CD4-positive, alpha-beta memory T cell (primary cell): ENCODE data around the gene SUFU. TPM values are rescaled to one million over a fixed set of nuclear protein-coding genes. Genes with fewer than 3 reads are reported as not detected.

Experiments used
- CTCF ChIA-PET: fragments of 350-600 bp; sonication (Branson Sonifier 250); formaldehyde crosslinking; loops from one replicate; lab custom pipeline; 2021; ENCODE audit warnings: inconsistent platforms; ENCODE audit not compliant: partially characterized antibody; lab: Charles Lee
- POLR2A ChIA-PET: fragments of 350-600 bp; sonication (Branson Sonifier 250); formaldehyde crosslinking; loops from one replicate; lab custom pipeline; 2021; ENCODE audit not compliant: partially characterized antibody; lab: Charles Lee
- DNase-seq, 5 donors: peaks; one replicate each; pipeline versions ENCODE4 v3.0.0 to v3.0.0-alpha.2; 2020 to 2022; ENCODE audit warnings: mixed read lengths in 1 of 5
- H3K27ac ChIP-seq: one replicate; pipeline ENCODE4 v1.7.0; 2013; ENCODE audit warnings: low read depth, low read length
- H3K27me3 ChIP-seq: 2 replicates; pipeline ENCODE4 v1.7.0; 2013; ENCODE audit warnings: mild to moderate bottlenecking, low read length, moderate library complexity; ENCODE audit not compliant: insufficient read depth
- H3K36me3 ChIP-seq: 2 replicates; pipeline ENCODE4 v1.7.0; 2013; ENCODE audit warnings: mild to moderate bottlenecking, low read length, moderate library complexity; ENCODE audit not compliant: insufficient read depth
- H3K4me1 ChIP-seq: 2 replicates; pipeline ENCODE4 v1.7.0; 2013; ENCODE audit warnings: mild to moderate bottlenecking, low read length, moderate library complexity; ENCODE audit not compliant: insufficient read depth
- H3K4me3 ChIP-seq, 2 donors: one replicate each; pipeline ENCODE4 v1.7.0; 2013; ENCODE audit warnings: low read length in 2 of 2, mild to moderate bottlenecking in 1 of 2
- H3K9me3 ChIP-seq, 2 donors: one replicate each; pipeline ENCODE4 v1.7.0; 2013; ENCODE audit warnings: low read length in 2 of 2, control low read depth in 1 of 2; ENCODE audit not compliant: control insufficient read depth in 1 of 2
- H3K27ac Mint-ChIP-seq, 7 donors: one replicate each; pipeline ENCODE4 v1.8.0; 2020 to 2021; ENCODE audit warnings: mixed read lengths in 7 of 7, mild to moderate bottlenecking in 6 of 7, inconsistent platforms in 3 of 7, moderate library complexity in 3 of 7
- H3K27me3 Mint-ChIP-seq, 2 donors: one replicate each; pipeline ENCODE4 v1.8.0; 2020 to 2021; ENCODE audit warnings: mixed read lengths in 2 of 2
- H3K36me3 Mint-ChIP-seq, 2 donors: one replicate each; pipeline ENCODE4 v1.8.0; 2020 to 2021; ENCODE audit warnings: mixed read lengths in 2 of 2, inconsistent platforms in 1 of 2, mild to moderate bottlenecking in 1 of 2
- H3K4me1 Mint-ChIP-seq, 4 donors: one replicate each; pipeline ENCODE4 v1.8.0; 2020 to 2021; ENCODE audit warnings: mixed read lengths in 4 of 4, mild to moderate bottlenecking in 1 of 4
- H3K4me3 Mint-ChIP-seq, 8 donors: one replicate each; pipeline ENCODE4 v1.8.0; 2020 to 2021; ENCODE audit warnings: mixed read lengths in 8 of 8, mild to moderate bottlenecking in 7 of 8, moderate library complexity in 6 of 8, inconsistent platforms in 3 of 8
- H3K9me3 Mint-ChIP-seq, 8 donors: one replicate each; pipeline ENCODE4 v1.8.0; 2020 to 2021; ENCODE audit warnings: mixed read lengths in 8 of 8, mild to moderate bottlenecking in 5 of 8, inconsistent platforms in 3 of 8, moderate library complexity in 1 of 8
- intact Hi-C: fragments of 100-400 bp; cut with micrococcal nuclease; formaldehyde crosslinking; loops from one replicate; pipeline ENCODE4 v1.15.1; 2023
- polyA plus RNA-seq, 2 donors: library from polyadenylated mRNA; unstranded; fragments of 300-500 nt; fragmentation: Illumina TruSeq; gene quantifications; one replicate each; pipeline ENCODE4 v1.2.3, GENCODE V29; 2021
- total RNA-seq, 2 experiments: library from RNA; stranded (reverse); gene quantifications; one replicate each; pipeline ENCODE4 v1.2.3, GENCODE V29; 2021

Gene SUFU
- total and polyA plus RNA-seq, 4 experiments from 2014 or later = 2.0 to 22.0 (median 16.5) TPM

DNA sequence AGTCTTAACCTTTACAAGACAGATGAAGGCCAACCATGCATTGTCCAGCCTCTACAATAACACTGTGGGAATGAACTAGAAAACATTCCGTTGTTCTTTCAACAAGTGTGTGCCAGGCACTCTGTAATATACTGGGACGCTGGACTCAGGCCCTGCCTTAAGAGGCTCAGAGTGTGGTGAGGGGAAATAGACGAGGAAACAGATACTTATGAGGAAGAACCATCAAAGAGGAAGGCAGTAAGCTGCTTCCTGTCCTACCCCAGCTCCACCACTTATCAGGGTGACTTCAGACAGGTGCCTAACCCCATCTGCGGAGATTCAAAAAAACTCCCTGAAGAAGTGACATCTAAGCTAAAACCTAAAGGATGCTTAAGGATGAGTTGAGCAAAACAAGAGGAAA is 131.6 kb downstream of the SUFU start:
- Histone ChIP-seq H3K27me3 (no peaks in the 10 kb centered on the region), H3K4me1 (peaks cover 46% of the 10 kb centered on the region), H3K9me3 (no peaks in the 10 kb centered on the region), H3K36me3 (no peaks in the 10 kb centered on the region), H3K27ac (peak overlapping the region; percentile 8), H3K4me3 (no peak overlapping the region)
- H3K9me3 Mint-ChIP-seq = peaks cover 0 to 2% (median 0%) of the 10 kb centered on the region in 8 donors
- ChIA-PET CTCF (interaction anchor here (2.0 kb wide), 1 partner anchor 9 kb away, joined by 7 read pairs; the partner anchor contains the start of gene TRIM8), POLR2A (interaction anchor here (1.0 to 3.9 kb wide), 6 partner anchors 9 to 79 kb away, joined by 3 to 43 read pairs (median 4); partner anchors contain the start of genes ARL3, SFXN2 and TRIM8)
- peak overlapping the region in 6 of 8 donors; percentile 37 to 73 (median 53) for H3K4me3 Mint-ChIP-seq
- H3K27ac Mint-ChIP-seq = peak overlapping the region; percentile 59 to 92 (median 86)
- DNase-seq = peak; percentile 42 to 59 (median 48)
- intact Hi-C loops = no loop called here
- H3K4me1 Mint-ChIP-seq = peaks cover 28 to 52% (median 39%) of the 10 kb centered on the region in 4 donors
- peaks cover 0 to 9% of the 10 kb centered on the region in 2 donors for H3K36me3 Mint-ChIP-seq
- H3K27me3 Mint-ChIP-seq = no peaks in the 10 kb centered on the region

DNA sequence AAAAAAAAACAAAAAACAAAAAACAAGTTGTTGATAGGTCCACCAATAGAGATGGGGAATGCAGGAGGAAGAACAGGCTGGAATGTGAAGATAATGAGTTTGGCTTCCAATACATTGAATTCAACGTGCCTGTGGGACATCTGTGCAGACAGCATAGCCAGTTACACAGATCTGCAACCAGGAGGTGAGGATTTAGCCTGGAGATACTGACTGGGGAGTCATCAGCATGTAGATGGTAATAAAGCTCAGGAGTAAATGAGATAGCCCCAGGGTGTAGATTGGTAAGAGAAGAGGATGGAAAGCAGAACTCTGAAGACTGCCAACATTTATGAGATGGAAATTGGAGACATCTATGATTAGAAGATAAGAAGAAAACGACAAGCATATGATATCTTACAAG is 135.8 kb downstream of the SUFU start:
- H3K27me3 Mint-ChIP-seq = no peaks in the 10 kb centered on the region
- H3K27ac Mint-ChIP-seq = peak overlapping the region in 4 of 7 donors; percentile 3 to 67 (median 36)
- H3K4me1 Mint-ChIP-seq = peaks cover 19 to 35% (median 25%) of the 10 kb centered on the region in 4 donors
- H3K9me3 Mint-ChIP-seq = peaks cover 0 to 2% (median 0%) of the 10 kb centered on the region in 8 donors
- peaks cover 0 to 6% of the 10 kb centered on the region in 2 donors for H3K36me3 Mint-ChIP-seq
- ChIA-PET CTCF (no interaction called here), POLR2A (no interaction called here)
- no peak for DNase-seq
- Histone ChIP-seq H3K27me3 (no peaks in the 10 kb centered on the region), H3K4me3 (no peak overlapping the region), H3K27ac (no peak overlapping the region), H3K9me3 (no peaks in the 10 kb centered on the region), H3K36me3 (no peaks in the 10 kb centered on the region), H3K4me1 (peaks cover 24% of the 10 kb centered on the region)
- H3K4me3 Mint-ChIP-seq = peak overlapping the region in 2 of 8 donors; percentile 0 to 50
- intact Hi-C loops = no loop called here

DNA sequence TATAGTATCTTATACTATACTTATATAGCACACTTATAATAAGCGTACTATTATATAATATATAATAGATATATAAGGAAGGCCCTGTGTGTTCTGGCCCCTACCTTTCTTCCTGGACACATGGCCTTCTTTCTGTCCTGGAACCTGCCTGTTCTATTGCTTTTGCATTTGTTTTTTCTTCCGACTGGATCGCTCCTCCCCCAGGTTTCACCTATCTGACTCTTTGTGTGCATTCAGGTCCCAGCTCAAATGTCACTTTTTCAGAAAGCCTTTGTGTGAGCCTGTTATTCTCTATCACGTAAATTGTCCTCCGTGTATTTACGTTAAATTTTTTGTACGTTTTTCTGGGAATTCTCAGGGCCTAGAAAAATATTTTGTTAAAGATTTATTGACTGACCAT is 137.6 kb downstream of the SUFU start:
- Histone ChIP-seq H3K9me3 (no peaks in the 10 kb centered on the region), H3K36me3 (no peaks in the 10 kb centered on the region), H3K4me3 (peak overlapping the region; percentile 26 to 78), H3K27me3 (no peaks in the 10 kb centered on the region), H3K27ac (peak overlapping the region; percentile 94), H3K4me1 (peaks cover 7% of the 10 kb centered on the region)
- Mint-ChIP-seq H3K4me3 (peak overlapping the region; percentile 90 to 96 (median 92)), H3K4me1 (peaks cover 11 to 38% (median 13%) of the 10 kb centered on the region in 4 donors), H3K9me3 (peaks cover 0 to 2% (median 0%) of the 10 kb centered on the region in 8 donors), H3K27me3 (no peaks in the 10 kb centered on the region), H3K27ac (peak overlapping the region; percentile 96 to 99 (median 98)), H3K36me3 (peaks cover 0 to 20% of the 10 kb centered on the region in 2 donors)
- POLR2A ChIA-PET = interaction anchor here (0.7 to 5.2 kb wide), 22 partner anchors 9 to 506 kb away, joined by 3 to 33 read pairs (median 6); partner anchors contain the start of genes ACTR1A, ARL3, CUEDC2 and FBXL15
- CTCF ChIA-PET = interaction anchor here (0.8 to 1.7 kb wide), 2 partner anchors 71 to 73 kb away, joined by 4 read pairs; partner anchors contain the start of genes ARL3 and SFXN2
- intact Hi-C loops = loop anchor here (5.0 to 10.0 kb wide), 3 partner anchors 489 to 1483 kb away; partner anchors contain the start of genes NOLC1, SFR1 and STN1
- no peak for DNase-seq

DNA sequence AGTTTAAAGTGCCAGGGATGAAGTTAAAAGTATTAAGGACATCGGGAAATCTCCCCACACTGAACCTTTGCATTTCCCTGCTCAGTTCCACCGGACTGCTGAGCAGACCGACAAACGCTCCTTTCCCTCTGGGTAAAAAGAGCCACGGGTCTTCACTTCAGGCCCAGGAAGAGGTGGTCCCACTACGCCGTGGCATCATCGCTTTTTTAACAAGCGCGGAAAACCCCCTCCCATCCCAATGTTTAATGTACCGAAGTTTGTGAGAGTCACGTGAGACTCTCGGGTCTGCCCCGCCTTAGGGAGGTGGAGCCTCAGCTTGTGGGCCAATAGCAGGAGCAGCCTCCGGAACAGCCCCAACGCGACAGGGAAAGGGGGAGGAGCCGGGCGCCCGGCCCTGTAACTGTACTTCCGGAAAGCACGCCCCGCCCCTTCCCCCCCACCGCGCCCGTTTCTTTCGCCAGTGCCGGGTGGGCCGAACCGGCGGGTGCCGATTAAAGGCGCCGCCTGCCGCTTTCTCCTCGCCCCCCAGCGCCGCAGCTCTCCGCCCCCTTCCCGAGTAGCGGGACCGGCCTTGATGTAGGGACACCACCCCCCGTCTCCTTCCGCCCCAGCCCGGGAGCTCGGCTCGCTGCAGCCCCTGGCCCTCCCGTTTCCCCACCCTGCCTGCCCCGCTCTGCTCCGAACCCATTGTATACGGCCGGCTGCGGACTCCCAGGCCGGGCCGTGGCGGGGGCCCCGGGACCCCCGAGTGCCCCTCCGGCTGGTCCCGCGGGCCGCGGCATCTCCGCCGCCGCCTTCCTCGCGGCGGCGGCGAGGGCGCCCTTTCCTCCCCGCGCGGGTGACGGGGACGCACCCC is 138.3 kb downstream of the SUFU start:
- H3K4me1 Mint-ChIP-seq = peaks cover 13 to 39% (median 18%) of the 10 kb centered on the region in 4 donors
- intact Hi-C loops = loop anchor here (1.0 to 10.0 kb wide), 10 partner anchors 29 to 1483 kb away; partner anchors contain the start of genes ACTR1A, ARL3, CNNM2 and GBF1
- peak overlapping the region; percentile 26 to 78 for H3K4me3 ChIP-seq

DNA sequence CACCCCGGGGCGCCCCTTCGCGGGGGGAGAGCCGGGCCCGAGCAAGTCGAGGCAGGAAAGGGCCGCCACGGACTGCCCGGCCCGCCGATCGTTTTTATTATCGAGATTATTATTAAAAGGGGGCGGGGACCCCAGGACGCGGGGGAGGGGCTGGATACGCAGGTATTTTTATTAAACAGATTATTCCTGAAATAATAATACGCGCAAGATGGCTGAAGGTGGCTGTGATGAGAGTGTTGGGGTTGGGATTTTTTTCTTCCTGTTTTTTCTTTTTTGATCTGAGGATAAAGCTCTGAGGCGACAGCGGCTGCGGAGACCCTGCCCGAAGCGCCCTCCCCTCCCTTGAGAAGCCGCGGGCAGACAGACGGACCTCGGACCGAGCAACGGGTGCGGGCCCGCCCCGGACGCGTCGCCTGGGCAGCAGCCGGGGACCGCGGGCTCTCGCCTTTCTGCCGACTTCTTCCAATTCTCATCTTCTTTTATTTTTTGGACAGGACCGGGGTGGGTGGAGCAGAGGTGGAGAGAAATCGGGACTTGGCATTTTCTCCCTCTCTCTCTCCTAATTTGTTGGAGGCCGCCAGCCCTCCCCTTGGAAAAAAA is 139.1 kb downstream of the SUFU start:
- CTCF ChIA-PET = interaction anchor here (1.7 kb wide), 1 partner anchor 71 kb away, joined by 4 read pairs; the partner anchor contains the start of genes ARL3 and SFXN2
- no peaks in the 10 kb centered on the region for H3K9me3 ChIP-seq
- H3K4me1 ChIP-seq = peaks cover 21% of the 10 kb centered on the region
- POLR2A ChIA-PET = interaction anchor here (0.8 to 5.2 kb wide), 15 partner anchors 18 to 824 kb away, joined by 3 to 33 read pairs (median 9); partner anchors contain the start of genes ACTR1A, ARL3, CUEDC2 and FBXL15
- H3K9me3 Mint-ChIP-seq = no peaks in the 10 kb centered on the region
- peak overlapping the region; percentile 47 to 78 for H3K4me3 ChIP-seq
- peak overlapping the region; percentile 89 to 96 (median 96) for H3K27ac Mint-ChIP-seq
- peaks cover 16 to 46% (median 23%) of the 10 kb centered on the region in 4 donors for H3K4me1 Mint-ChIP-seq
- H3K27ac ChIP-seq = peak overlapping the region; percentile 94
- peak in 3 of 5 donors; percentile 65 to 68 (median 68) for DNase-seq
- no peaks in the 10 kb centered on the region for H3K27me3 Mint-ChIP-seq
- peaks cover 0 to 24% of the 10 kb centered on the region in 2 donors for H3K36me3 Mint-ChIP-seq
- H3K27me3 ChIP-seq = no peaks in the 10 kb centered on the region
- H3K36me3 ChIP-seq = no peaks in the 10 kb centered on the region
- H3K4me3 Mint-ChIP-seq = peak overlapping the region; percentile 91 to 97 (median 92)
- intact Hi-C loops = loop anchor here (1.0 to 10.0 kb wide), 10 partner anchors 30 to 1482 kb away; partner anchors contain the start of genes ACTR1A, ARL3, CNNM2 and GBF1

More for the DNA sequence above, 138.3 kb downstream of the SUFU start:
- Histone ChIP-seq H3K9me3 (no peaks in the 10 kb centered on the region), H3K27ac (peak overlapping the region; percentile 94), H3K36me3 (no peaks in the 10 kb centered on the region), H3K4me1 (peaks cover 14% of the 10 kb centered on the region), H3K27me3 (no peaks in the 10 kb centered on the region)
- ChIA-PET CTCF (interaction anchor here (0.8 to 1.7 kb wide), 2 partner anchors 70 to 72 kb away, joined by 4 read pairs; partner anchors contain the start of genes ARL3 and SFXN2), POLR2A (interaction anchor here (0.7 to 5.2 kb wide), 25 partner anchors 10 to 824 kb away, joined by 3 to 33 read pairs (median 5); partner anchors contain the start of genes ACTR1A, ARL3, CUEDC2 and FBXL15)
- H3K36me3 Mint-ChIP-seq = peaks cover 0 to 24% of the 10 kb centered on the region in 2 donors
- no peaks in the 10 kb centered on the region for H3K9me3 Mint-ChIP-seq
- peak overlapping the region; percentile 96 to 99 (median 98) for H3K27ac Mint-ChIP-seq
- peak; percentile 91 to 99 (median 95) for DNase-seq
- H3K27me3 Mint-ChIP-seq = no peaks in the 10 kb centered on the region
- H3K4me3 Mint-ChIP-seq = peak overlapping the region; percentile 90 to 97 (median 94)

DNA sequence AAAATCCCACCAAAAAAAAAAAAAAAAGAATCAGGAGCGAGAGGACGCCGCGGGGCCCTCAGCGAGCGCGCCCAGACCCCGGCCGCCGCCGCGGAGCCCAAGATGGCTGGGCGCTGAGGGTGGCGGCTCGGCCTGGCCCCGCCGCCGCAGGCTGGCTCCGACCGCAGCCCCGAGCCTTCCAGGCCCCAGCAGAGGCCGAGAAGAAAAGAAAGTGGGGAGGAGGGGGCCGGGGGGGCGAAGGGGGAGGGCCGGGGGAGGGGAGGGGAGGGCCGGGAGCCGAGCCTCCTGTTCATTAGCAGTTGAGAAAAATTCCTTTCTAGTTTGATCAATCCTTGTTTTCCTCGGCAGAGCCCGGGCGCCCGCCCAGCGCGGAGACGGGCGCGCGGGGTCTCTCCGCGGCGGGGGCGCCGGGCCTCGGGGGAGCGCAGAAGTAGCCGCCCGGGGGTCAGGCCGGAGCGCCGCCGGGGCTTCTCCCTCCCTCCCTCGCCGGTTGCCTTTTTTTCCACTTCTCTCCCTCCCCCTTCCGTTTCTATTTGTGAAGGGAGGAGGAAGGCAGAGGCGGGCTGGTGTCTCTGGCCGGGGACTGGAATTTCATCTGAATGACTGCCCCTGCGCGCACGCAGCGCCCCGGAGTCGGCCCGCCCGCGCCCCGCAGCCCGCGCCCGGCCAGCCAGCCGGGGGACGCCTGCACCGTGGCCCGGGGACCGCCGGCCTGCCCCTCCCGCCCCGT is 139.7 kb downstream of the SUFU start:
- Mint-ChIP-seq H3K4me1 (peaks cover 22 to 53% (median 29%) of the 10 kb centered on the region in 4 donors), H3K4me3 (peak overlapping the region; percentile 91 to 97 (median 92)), H3K36me3 (peaks cover 0 to 24% of the 10 kb centered on the region in 2 donors), H3K27ac (peak overlapping the region in 6 of 7 donors; percentile 89 to 96 (median 96)), H3K9me3 (no peaks in the 10 kb centered on the region), H3K27me3 (no peaks in the 10 kb centered on the region)
- Histone ChIP-seq H3K9me3 (no peaks in the 10 kb centered on the region), H3K36me3 (no peaks in the 10 kb centered on the region), H3K27me3 (no peaks in the 10 kb centered on the region), H3K4me1 (peaks cover 28% of the 10 kb centered on the region), H3K4me3 (peak overlapping the region; percentile 47 to 78), H3K27ac (peak overlapping the region; percentile 94)
- ChIA-PET CTCF (interaction anchor here (1.0 to 4.1 kb wide), 11 partner anchors 8 to 140 kb away, joined by 3 to 44 read pairs (median 10); partner anchors contain the start of genes ARL3, SFXN2 and SUFU), POLR2A (interaction anchor here (0.7 to 21.9 kb wide), 27 partner anchors 9 to 523 kb away, joined by 3 to 431 read pairs (median 16); partner anchors contain the start of genes ACTR1A, ARL3, C10orf95 and FBXL15)
- peak; percentile 24 to 66 (median 52) for DNase-seq
- intact Hi-C loops = loop anchor here (2.0 to 10.0 kb wide), 4 partner anchors 31 to 1481 kb away; partner anchors contain the start of genes NOLC1, SFR1 and STN1
